ENCODE measurements around the gene USP7. TPM values are rescaled to one million over a fixed set of nuclear protein-coding genes. Genes with fewer than 3 reads are reported as not detected.

The USP7 gene
- total and polyA plus RNA-seq, 10 of the 15 experiments (the other 5 are each of a cell fraction or from before 2014, with no cell fraction given): 16.2 to 133 (median 60.5) TPM

- Histone ChIP-seq H4K20me1 (ENCODE audit: control insufficient read depth, insufficient read depth) (peaks cover 39% of the 10 kb centered on the region), H3K9me3 (replicated peaks; ENCODE audit: control insufficient read depth, insufficient read depth, low read length) (no peaks in the 10 kb centered on the region), H3K36me3 (ENCODE audit: control insufficient read depth in 2 of 2, insufficient read depth in 2 of 2, low read length in 1 of 2) (peaks cover 1 to 9% of the 10 kb centered on the region in 2 experiments; a peak in 3 of 4 replicates), H3K27me3 (replicated peaks in 1 of 2; ENCODE audit: control insufficient read depth in 2 of 2, insufficient read depth in 2 of 2, low read length in 1 of 2) (no peaks in the 10 kb centered on the region), H3K4me3 (no peak overlapping the region), H3K4me2 (ENCODE audit: control insufficient read depth, insufficient read depth) (no peak overlapping the region; the same call in 1 of the 2 replicates), H3K27ac (ENCODE audit: control insufficient read depth, insufficient read depth) (no peak overlapping the region), H2AFZ (ENCODE audit: control insufficient read depth, low read depth, low read length) (no peak overlapping the region), H3K9ac (ENCODE audit: control insufficient read depth, insufficient read depth, low read length) (no peak overlapping the region), H3K79me2 (ENCODE audit: control insufficient read depth, insufficient read depth, low read length) (peaks cover 98% of the 10 kb centered on the region), H3K4me1 (ENCODE audit: control insufficient read depth, insufficient read depth, low read length) (peaks cover 50% of the 10 kb centered on the region)
- POLR2A ChIA-PET: interaction anchor here (0.6 to 1.3 kb wide), 3 partner anchors 39 to 49 kb away, joined by 3 to 5 read pairs (median 3); no protein-coding TSS in a partner anchor
- no peak for DNase-seq (ENCODE audit: low read depth, low spot score)
- ATAC-seq: peak; percentile 92
- peak; percentile 70 to 84 (median 77) for TF ChIP-seq CTCF (IDR thresholded peaks at IDR 0.05 in 2 of 3, conservative IDR thresholded peaks at IDR 0.05 in 1 of 3; ENCODE audit: control insufficient read depth in 2 of 3, extremely low read depth in 1 of 3, insufficient read depth in 1 of 3, low read depth in 3 of 3, low read length in 3 of 3)
- TF ChIP-seq RUNX3 (IDR thresholded peaks at IDR 0.05; ENCODE audit: low read length): peak; percentile 86
- 0 out of 2 replicates have a peak, but pooled peaks have one; percentile 11 for TF ChIP-seq CREB1 (IDR thresholded peaks at IDR 0.05; ENCODE audit: low read depth)
- TF ChIP-seq YY1 (IDR thresholded peaks at IDR 0.05; ENCODE audit: low read depth, low read length): peak; percentile 58
- TF ChIP-seq PKNOX1 (IDR thresholded peaks at IDR 0.05): peak; percentile 29; the same call in 1 of the 2 replicates
- TF ChIP-seq SIX5 (IDR thresholded peaks at IDR 0.05; ENCODE audit: low read depth, low read length, severe bottlenecking): no peak
- TF ChIP-seq ELK1 (IDR thresholded peaks at IDR 0.05; ENCODE audit: low read depth, low read length): no peak
- peak; percentile 53; the same call in 1 of the 2 replicates for TF ChIP-seq SMC3 (IDR thresholded peaks at IDR 0.05; ENCODE audit: borderline replicate concordance, low read length)
- TF ChIP-seq RAD21 (IDR thresholded peaks at IDR 0.05; ENCODE audit: insufficient read depth, low read depth, low read length): peak; percentile 85
- TF ChIP-seq ZNF207 (IDR thresholded peaks at IDR 0.05; ENCODE audit: borderline replicate concordance): no peak
- FAIRE-seq: no peak
- in situ Hi-C loops (cut with MboI) (no loop called here), intact Hi-C loops (cut with micrococcal nuclease; ENCODE audit: unreplicated experiment) (loop anchor here (1.0 to 5.0 kb wide), 3 partner anchors 31 to 198 kb away; partner anchors contain the start of genes PMM2 and TMEM186)
- RAD21 ChIA-PET (ENCODE audit: unreplicated experiment): interaction anchor here (0.7 to 4.2 kb wide), 21 partner anchors 8 to 369 kb away, joined by 3 to 34 read pairs (median 4); partner anchors contain the start of gene CARHSP1
- CTCF ChIA-PET: interaction anchor here (0.5 to 5.4 kb wide), 36 partner anchors 8 to 275 kb away, joined by 3 to 60 read pairs (median 4); partner anchors contain the start of gene ABAT
- SMC1A ChIA-PET (ENCODE audit: uncharacterized antibody, unreplicated experiment): interaction anchor here (0.9 to 3.0 kb wide), 18 partner anchors 9 to 198 kb away, joined by 3 to 19 read pairs (median 4); partner anchors contain the start of genes PMM2 and TMEM186
- BruUV-seq (replicated peaks): no TSS peak
These were observed 27.3 kb downstream of the USP7 start for GRCh38 chr16:8936421-8936820.

All from GM12878 (cell line).